ENCODE data around the gene FAM199X. TPM values are rescaled to one million over a fixed set of nuclear protein-coding genes. Genes with fewer than 3 reads are reported as not detected.

FAM199X gene
- total and polyA plus RNA-seq, 8 donors = 4.5 to 41.3 (median 17.8) TPM

- 83 to 93% (median 86%) methylated on average over 4 to 8 of the region's 8 CpGs for WGBS, 5 donors
- Histone ChIP-seq H3K36me3 (peaks cover 6 to 68% (median 60%) of the 10 kb centered on the region in 4 donors), H3K4me1 (no peaks in the 10 kb centered on the region), H3K27me3 (no peaks in the 10 kb centered on the region), H3K9me3 (no peaks in the 10 kb centered on the region), H3K4me3 (no peak overlapping the region), H3K27ac (no peak overlapping the region)
- intact Hi-C loops (cut with DNase I; ENCODE audit: low total_unique reads) = no loop called here
- TF ChIP-seq CTCF (IDR thresholded peaks at IDR 0.05) (no peak), EP300 (IDR thresholded peaks at IDR 0.05) (no peak)
- no peak for DNase-seq
Measured at GRCh38 chrX:104187931-104188330, 21.7 kb downstream of the FAM199X start.

- DNase-seq = no peak
- TF ChIP-seq CTCF (IDR thresholded peaks at IDR 0.05) (no peak), EP300 (IDR thresholded peaks at IDR 0.05) (no peak), POLR2AphosphoS5 (IDR thresholded peaks at IDR 0.05) (no peak), POLR2A (IDR thresholded peaks at IDR 0.05) (no peak)
- no peak overlapping the region for H3K27ac ChIP-seq
- no peaks in the 10 kb centered on the region for H3K9me3 ChIP-seq
- WGBS, 5 donors = 55 to 84% (median 73%) methylated on average over 5 of the region's 5 CpGs
- intact Hi-C loops (cut with DNase I; ENCODE audit: low total_unique reads) = no loop called here
- H3K4me1 ChIP-seq = no peaks in the 10 kb centered on the region
- no peaks in the 10 kb centered on the region for H3K27me3 ChIP-seq
- peaks cover 6 to 65% (median 59%) of the 10 kb centered on the region in 4 donors for H3K36me3 ChIP-seq
- no peak overlapping the region for H3K4me3 ChIP-seq
Measured at GRCh38 chrX:104189837-104190236, 23.6 kb downstream of the FAM199X start.

GRCh38 chrX:104193485-104193884, 27.2 kb downstream of the FAM199X start:
- intact Hi-C loops (cut with DNase I; ENCODE audit: low total_unique reads) = no loop called here
- Histone ChIP-seq H3K4me3 (no peak overlapping the region), H3K27ac (no peak overlapping the region), H3K9me3 (no peaks in the 10 kb centered on the region), H3K36me3 (peaks cover 0 to 45% (median 39%) of the 10 kb centered on the region in 4 donors), H3K4me1 (no peaks in the 10 kb centered on the region), H3K27me3 (no peaks in the 10 kb centered on the region)
- TF ChIP-seq EP300 (IDR thresholded peaks at IDR 0.05) = no peak
- TF ChIP-seq POLR2AphosphoS5 (IDR thresholded peaks at IDR 0.05) = no peak
- TF ChIP-seq POLR2A (IDR thresholded peaks at IDR 0.05) = no peak
- 63 to 71% (median 66%) methylated on average over 2 of the region's 2 CpGs for WGBS, 5 donors
- no peak for DNase-seq

GRCh38 chrX:104195013-104195412, 28.8 kb downstream of the FAM199X start:
- no peaks in the 10 kb centered on the region for H3K27me3 ChIP-seq
- intact Hi-C loops (cut with DNase I; ENCODE audit: low total_unique reads) = no loop called here
- peaks cover 0 to 30% (median 24%) of the 10 kb centered on the region in 4 donors for H3K36me3 ChIP-seq
- H3K27ac ChIP-seq = no peak overlapping the region
- H3K9me3 ChIP-seq = no peaks in the 10 kb centered on the region
- H3K4me3 ChIP-seq = no peak overlapping the region
- 14 to 44% (median 33%) methylated on average over 1 of the region's 1 CpG for WGBS, 5 donors
- H3K4me1 ChIP-seq = no peaks in the 10 kb centered on the region
- DNase-seq = no peak
- TF ChIP-seq CTCF (IDR thresholded peaks at IDR 0.05) (no peak), POLR2AphosphoS5 (IDR thresholded peaks at IDR 0.05) (no peak), EP300 (IDR thresholded peaks at IDR 0.05) (no peak), POLR2A (IDR thresholded peaks at IDR 0.05) (no peak)

- Histone ChIP-seq H3K9me3 (no peaks in the 10 kb centered on the region), H3K27me3 (no peaks in the 10 kb centered on the region), H3K36me3 (peaks cover 0 to 30% (median 22%) of the 10 kb centered on the region in 4 donors), H3K4me1 (no peaks in the 10 kb centered on the region), H3K4me3 (no peak overlapping the region), H3K27ac (no peak overlapping the region)
- WGBS, 5 donors = 95 to 100% (median 100%) methylated on average over 1 of the region's 1 CpG
- peak in 1 of 2 donors; percentile 59 for DNase-seq
- intact Hi-C loops (cut with DNase I; ENCODE audit: low total_unique reads) = no loop called here
- TF ChIP-seq POLR2AphosphoS5 (IDR thresholded peaks at IDR 0.05) (no peak), CTCF (IDR thresholded peaks at IDR 0.05) (peak in 5 of 7 experiments; percentile 14 to 66 (median 56)), POLR2A (IDR thresholded peaks at IDR 0.05) (no peak), EP300 (IDR thresholded peaks at IDR 0.05) (no peak)
Measured at GRCh38 chrX:104195489-104196084, 29.3 kb downstream of the FAM199X start.

Data from stomach (tissue), 9 donors.